ENCODE results near the gene NEGR1. TPM values are rescaled to one million over a fixed set of nuclear protein-coding genes. Genes with fewer than 3 reads are reported as not detected.
"Not testable (repeated sequence)": the region's sequence is repeated elsewhere in the genome, so short reads cannot be mapped to it uniquely, and the experiment has no call there.

Gene NEGR1
- total and polyA plus RNA-seq, 9 donors = 4.7 to 15.1 (median 9.1) TPM

- no peak for DNase-seq
- no peaks in the 10 kb centered on the region for H3K4me1 ChIP-seq (ENCODE audit: insufficient read depth)
- 97 to 100% (median 98%) methylated on average over 1 of the region's 1 CpG for WGBS, 3 donors
- no peaks in the 10 kb centered on the region for H3K27me3 ChIP-seq
- no peak overlapping the region for H3K27ac ChIP-seq
- no peaks in the 10 kb centered on the region for H3K36me3 ChIP-seq
- no peak overlapping the region for H3K4me3 ChIP-seq
- no peaks in the 10 kb centered on the region for H3K9me3 ChIP-seq
- intact Hi-C loops (cut with DNase I) = no loop called here
- TF ChIP-seq POLR2A (IDR thresholded peaks at IDR 0.05) (no peak), EP300 (IDR thresholded peaks at IDR 0.05) (no peak), CTCF (IDR thresholded peaks at IDR 0.05) (no peak)
These were observed 40.9 kb downstream of the NEGR1 start for GRCh38 chr1:72241397-72241796.

GRCh38 chr1:72235931-72236330, 46.4 kb downstream of the NEGR1 start:
- H3K27me3 ChIP-seq; H3K9me3 ChIP-seq; H3K4me1 ChIP-seq (ENCODE audit: insufficient read depth); H3K27ac ChIP-seq; H3K4me3 ChIP-seq; H3K36me3 ChIP-seq; DNase-seq; intact Hi-C loops (cut with DNase I): not testable (repeated sequence)

GRCh38 chr1:72235062-72235461, 47.3 kb downstream of the NEGR1 start:
- H3K4me3 ChIP-seq = no peak overlapping the region
- intact Hi-C loops (cut with DNase I) = no loop called here
- H3K27me3 ChIP-seq = no peaks in the 10 kb centered on the region
- no peaks in the 10 kb centered on the region for H3K4me1 ChIP-seq (ENCODE audit: insufficient read depth)
- H3K9me3 ChIP-seq = no peaks in the 10 kb centered on the region
- no peak overlapping the region for H3K27ac ChIP-seq
- 75 to 93% (median 85%) methylated on average over 7 of the region's 7 CpGs for WGBS, 3 donors
- no peak for DNase-seq
- TF ChIP-seq CTCF (IDR thresholded peaks at IDR 0.05) (no peak), POLR2A (IDR thresholded peaks at IDR 0.05) (no peak), EP300 (IDR thresholded peaks at IDR 0.05) (no peak)
- no peaks in the 10 kb centered on the region for H3K36me3 ChIP-seq

- Histone ChIP-seq H3K4me3 (no peak overlapping the region), H3K27me3 (no peaks in the 10 kb centered on the region), H3K9me3 (no peaks in the 10 kb centered on the region), H3K27ac (no peak overlapping the region), H3K36me3 (no peaks in the 10 kb centered on the region), H3K4me1 (ENCODE audit: insufficient read depth) (no peaks in the 10 kb centered on the region)
- DNase-seq = no peak
- intact Hi-C loops (cut with DNase I) = no loop called here
- TF ChIP-seq CTCF (IDR thresholded peaks at IDR 0.05) (no peak), POLR2A (IDR thresholded peaks at IDR 0.05) (no peak)
- WGBS, 3 donors = 74 to 92% (median 85%) methylated on average over 1 of the region's 1 CpG
These were observed 51.6 kb downstream of the NEGR1 start for GRCh38 chr1:72230746-72231145.

GRCh38 chr1:72229893-72230292, 52.4 kb downstream of the NEGR1 start:
- no peaks in the 10 kb centered on the region for H3K9me3 ChIP-seq
- no peaks in the 10 kb centered on the region for H3K27me3 ChIP-seq
- H3K27ac ChIP-seq = no peak overlapping the region
- no peaks in the 10 kb centered on the region for H3K4me1 ChIP-seq (ENCODE audit: insufficient read depth)
- intact Hi-C loops (cut with DNase I) = no loop called here
- TF ChIP-seq POLR2A (IDR thresholded peaks at IDR 0.05) = no peak
- TF ChIP-seq EP300 (IDR thresholded peaks at IDR 0.05) = no peak
- no peak overlapping the region for H3K4me3 ChIP-seq
- DNase-seq = no peak
- H3K36me3 ChIP-seq = no peaks in the 10 kb centered on the region

- intact Hi-C loops (cut with DNase I) = no loop called here
- 75 to 77% (median 75%) methylated on average over 4 of the region's 4 CpGs for WGBS, 3 donors
- Histone ChIP-seq H3K4me3 (no peak overlapping the region), H3K9me3 (no peaks in the 10 kb centered on the region), H3K27me3 (no peaks in the 10 kb centered on the region), H3K36me3 (no peaks in the 10 kb centered on the region), H3K4me1 (ENCODE audit: insufficient read depth) (no peaks in the 10 kb centered on the region), H3K27ac (no peak overlapping the region)
- TF ChIP-seq CTCF (IDR thresholded peaks at IDR 0.05) (no peak), POLR2A (IDR thresholded peaks at IDR 0.05) (no peak), EP300 (IDR thresholded peaks at IDR 0.05) (no peak)
- DNase-seq = no peak
These were observed 54.7 kb downstream of the NEGR1 start for GRCh38 chr1:72227667-72228066.

Data from ovary (tissue), 9 donors.